LNCaP clone FGC (cell line): ENCODE measurements around the gene EVPL.

Source experiments
- DNase-seq: peaks from one replicate; pipeline ENCODE4 v3.0.0-alpha.2; 2011; ENCODE audit warnings: low read depth
- H3K4me3 ChIP-seq: 2 replicates; pipeline ENCODE4 v1.5.1; 2011; ENCODE audit warnings: mild to moderate bottlenecking, low read depth, low read length, control low read depth
- TF ChIP-seq, protein P1 (sequence below): IDR thresholded peaks from 2 replicates; pipeline ENCODE4 v1.5.1; 2012; ENCODE audit warnings: mild to moderate bottlenecking; ENCODE audit not compliant: control insufficient read depth, insufficient read depth; ENCODE audit errors: extremely low read depth

EVPL gene

GRCh38 chr17:75996665-75997590, 30.2 kb downstream of the EVPL start:
- no peak overlapping the region for H3K4me3 ChIP-seq
- DNase-seq = no peak
- TF ChIP-seq, protein P1, sequence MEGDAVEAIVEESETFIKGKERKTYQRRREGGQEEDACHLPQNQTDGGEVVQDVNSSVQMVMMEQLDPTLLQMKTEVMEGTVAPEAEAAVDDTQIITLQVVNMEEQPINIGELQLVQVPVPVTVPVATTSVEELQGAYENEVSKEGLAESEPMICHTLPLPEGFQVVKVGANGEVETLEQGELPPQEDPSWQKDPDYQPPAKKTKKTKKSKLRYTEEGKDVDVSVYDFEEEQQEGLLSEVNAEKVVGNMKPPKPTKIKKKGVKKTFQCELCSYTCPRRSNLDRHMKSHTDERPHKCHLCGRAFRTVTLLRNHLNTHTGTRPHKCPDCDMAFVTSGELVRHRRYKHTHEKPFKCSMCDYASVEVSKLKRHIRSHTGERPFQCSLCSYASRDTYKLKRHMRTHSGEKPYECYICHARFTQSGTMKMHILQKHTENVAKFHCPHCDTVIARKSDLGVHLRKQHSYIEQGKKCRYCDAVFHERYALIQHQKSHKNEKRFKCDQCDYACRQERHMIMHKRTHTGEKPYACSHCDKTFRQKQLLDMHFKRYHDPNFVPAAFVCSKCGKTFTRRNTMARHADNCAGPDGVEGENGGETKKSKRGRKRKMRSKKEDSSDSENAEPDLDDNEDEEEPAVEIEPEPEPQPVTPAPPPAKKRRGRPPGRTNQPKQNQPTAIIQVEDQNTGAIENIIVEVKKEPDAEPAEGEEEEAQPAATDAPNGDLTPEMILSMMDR = no peak

- TF ChIP-seq, protein P1 = no peak
- H3K4me3 ChIP-seq = no peak overlapping the region
- no peak for DNase-seq
These were observed 31.7 kb downstream of the EVPL start for GRCh38 chr17:75995385-75995925.

DNA sequence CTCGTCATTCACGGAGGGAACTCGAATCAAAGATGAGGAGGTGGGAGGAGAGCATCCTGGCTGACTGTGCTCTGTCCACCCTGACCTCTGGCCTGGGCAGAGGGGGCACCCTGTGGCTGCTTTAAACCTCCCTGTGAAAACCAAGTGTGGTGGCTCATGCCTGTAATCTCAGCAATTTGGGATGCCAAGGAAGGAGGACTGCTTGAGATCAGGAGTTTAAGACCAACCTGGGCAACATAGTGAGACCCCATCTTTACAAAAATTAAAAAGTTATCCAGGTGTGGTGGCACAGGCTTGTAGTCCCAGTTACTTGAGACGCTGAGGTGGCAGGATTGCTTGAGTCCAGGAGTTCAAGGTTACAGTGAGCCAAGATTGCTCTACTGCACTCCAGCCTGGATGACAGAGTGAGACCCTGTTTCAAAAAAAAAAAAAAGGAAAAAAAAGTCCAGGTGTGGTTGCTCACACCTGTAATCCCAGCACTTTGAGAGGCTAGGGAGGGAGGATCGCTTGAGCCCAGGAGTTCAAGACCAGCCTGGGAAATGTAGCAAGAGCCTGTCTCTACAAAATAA, 32.2 kb downstream of the EVPL start:
- TF ChIP-seq, protein P1 = no peak
- DNase-seq = no peak
- no peak overlapping the region for H3K4me3 ChIP-seq

- TF ChIP-seq, protein P1 = no peak
- H3K4me3 ChIP-seq = no peak overlapping the region
- no peak for DNase-seq
These were observed 35.7 kb downstream of the EVPL start for GRCh38 chr17:75991396-75991795.

DNA sequence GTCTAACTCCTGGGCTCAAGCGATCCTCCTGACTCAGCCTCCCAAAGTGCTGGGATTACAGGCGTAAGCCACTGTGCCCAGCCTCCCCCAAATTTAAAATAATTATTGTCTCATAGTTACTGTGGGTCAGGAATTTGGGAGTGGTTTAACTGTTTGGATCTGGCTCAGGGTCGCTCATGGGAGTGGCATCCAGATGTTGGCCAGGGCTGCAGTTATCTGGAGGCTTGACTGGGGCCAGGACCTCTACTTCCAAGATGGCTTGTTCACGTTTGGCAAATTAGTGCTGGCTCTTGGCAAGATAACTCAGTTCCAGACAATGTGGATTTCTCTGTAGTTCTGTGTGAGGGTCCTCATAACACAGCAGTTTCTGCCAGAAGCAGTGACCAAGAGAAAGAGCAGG, 40.1 kb downstream of the EVPL start:
- DNase-seq = no peak
- no peak overlapping the region for H3K4me3 ChIP-seq
- TF ChIP-seq, protein P1 = no peak

DNA sequence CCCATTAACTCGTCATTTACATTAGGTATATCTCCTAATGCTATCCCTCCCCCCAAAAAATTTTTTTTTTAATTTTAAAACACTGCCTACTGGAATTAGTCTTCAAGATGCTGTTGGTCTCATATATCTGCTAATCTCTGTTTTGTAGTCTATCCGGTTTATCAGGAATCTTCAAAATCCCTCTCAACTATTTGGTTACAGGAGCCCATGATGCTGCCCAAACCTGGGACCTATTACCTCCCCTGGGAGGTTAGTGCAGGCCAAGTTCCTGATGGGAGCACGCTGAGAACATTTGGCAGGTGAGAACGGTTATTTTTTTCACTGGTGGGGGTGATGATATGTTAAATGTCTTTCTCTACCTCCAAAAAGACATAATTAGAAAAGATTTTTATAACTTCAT, 41.1 kb downstream of the EVPL start:
- H3K4me3 ChIP-seq = no peak overlapping the region
- TF ChIP-seq, protein P1 = no peak
- no peak for DNase-seq
